ENCODE results near the gene CYP46A1.
"Not testable (repeated sequence)": the region's sequence is repeated elsewhere in the genome, so short reads cannot be mapped to it uniquely, and the experiment has no call there.

The CYP46A1 gene

DNA sequence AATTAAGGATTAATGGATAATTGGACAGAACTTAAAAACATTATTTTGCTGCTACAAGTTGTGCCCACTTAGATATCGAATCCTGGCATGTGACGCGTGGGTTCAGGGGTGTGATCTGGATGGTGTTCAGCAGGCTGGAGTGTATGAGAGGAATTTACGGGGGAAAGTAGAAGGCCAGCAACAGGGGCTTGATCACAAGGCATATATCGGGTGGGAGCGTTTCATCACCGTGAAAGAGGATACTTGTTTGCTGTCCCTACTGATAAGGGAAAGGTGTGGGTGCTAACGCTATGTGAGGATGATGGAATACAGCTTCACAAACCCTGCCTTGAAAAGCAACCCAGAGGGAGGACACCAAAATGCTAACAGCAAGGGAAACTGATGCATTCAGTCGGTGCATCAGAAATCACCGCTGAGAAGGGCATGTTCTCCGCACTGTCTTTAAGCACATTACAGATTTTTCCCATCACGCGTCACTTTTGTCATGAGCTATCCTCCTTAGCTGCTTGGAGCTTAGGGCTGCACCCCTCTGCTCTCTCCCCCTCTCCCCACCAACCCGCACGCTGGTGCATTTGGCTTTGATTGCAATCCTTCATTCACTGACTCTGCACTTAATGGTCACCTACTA is 25.8 kb upstream of the CYP46A1 start:
- DNase-seq, result no peak

- DNase-seq, result no peak
Measured at GRCh38 chr14:99659333-99659741, 24.8 kb upstream of the CYP46A1 start.

GRCh38 chr14:99660006-99660566 is 24.0 kb upstream of the CYP46A1 start:
- no peak for DNase-seq

GRCh38 chr14:99660794-99661193 is 23.3 kb upstream of the CYP46A1 start:
- DNase-seq, result no peak

DNA sequence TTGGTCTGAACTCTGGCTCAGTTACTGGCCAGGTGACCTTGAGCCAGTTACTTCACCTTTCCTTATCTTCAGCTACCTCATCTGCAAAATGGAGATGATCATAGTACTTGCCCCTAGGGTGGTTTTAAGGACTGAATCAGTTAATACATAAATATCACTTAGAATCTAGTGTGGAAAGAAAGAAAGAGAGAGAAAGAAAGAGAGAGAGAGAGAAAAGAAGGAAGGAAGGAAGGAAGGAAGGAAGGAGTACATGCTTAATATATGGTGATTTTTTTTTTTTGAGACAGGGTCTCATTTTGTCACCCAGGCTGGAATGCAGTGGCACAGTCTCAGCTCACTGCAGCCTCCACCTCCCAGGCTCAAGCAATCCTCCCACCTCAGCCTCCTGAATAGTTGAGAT is 22.9 kb upstream of the CYP46A1 start:
- not testable (repeated sequence) for DNase-seq

DNA sequence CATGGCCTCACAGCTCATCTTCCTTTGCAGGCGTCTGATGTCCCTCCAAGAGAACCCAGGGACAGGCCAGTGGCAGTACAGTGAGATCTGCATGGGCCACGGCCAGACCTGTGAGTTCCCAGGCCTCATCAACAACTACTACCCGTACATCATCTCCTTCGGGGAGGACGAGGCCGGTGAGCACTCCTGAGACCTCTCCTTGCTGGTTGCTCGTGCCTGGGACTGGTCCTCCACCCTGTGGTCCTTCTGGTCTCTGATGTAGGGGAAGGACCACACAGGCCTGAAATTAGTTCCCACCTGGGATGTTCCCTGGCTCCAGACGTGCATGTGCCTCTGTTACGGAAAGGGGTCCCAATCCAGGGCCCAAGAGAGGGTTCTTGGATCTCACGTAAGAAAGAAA is 21.3 kb upstream of the CYP46A1 start:
- no peak for DNase-seq

DNA sequence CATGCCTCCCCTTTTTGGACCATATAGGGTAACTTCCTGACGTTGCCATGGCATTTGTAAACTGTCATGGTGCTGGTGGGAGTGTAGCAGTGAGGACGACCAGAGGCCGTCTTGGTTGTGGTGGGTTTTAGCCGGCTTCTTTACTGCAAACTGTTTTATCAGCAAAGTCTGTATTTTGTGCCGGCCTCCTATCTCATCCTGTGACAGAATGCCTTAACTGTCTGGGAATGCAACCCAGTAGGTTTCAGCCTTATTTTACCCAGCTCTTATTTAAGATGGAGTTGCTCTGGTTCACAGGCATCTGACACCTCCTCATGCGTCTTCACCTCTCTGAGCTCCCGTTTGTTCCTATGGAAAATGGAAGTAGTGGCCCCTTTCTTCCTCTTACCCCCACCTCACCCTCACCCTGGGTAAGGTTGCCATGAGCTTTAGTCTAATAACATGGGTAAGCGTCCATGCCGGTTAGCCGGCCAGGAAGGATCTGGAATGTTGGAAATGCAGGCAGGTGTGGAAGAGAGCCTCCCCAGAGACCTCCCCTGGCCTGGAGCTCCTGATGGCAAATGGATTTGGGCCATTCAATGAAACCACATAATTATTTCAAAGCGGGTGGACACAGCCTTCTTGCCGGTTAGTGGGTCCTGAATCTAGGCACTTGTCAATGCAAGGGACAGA is 20.6 kb upstream of the CYP46A1 start:
- no peak for DNase-seq

- no peak for DNase-seq
Measured at GRCh38 chr14:99664058-99664936, 19.8 kb upstream of the CYP46A1 start.

DNA sequence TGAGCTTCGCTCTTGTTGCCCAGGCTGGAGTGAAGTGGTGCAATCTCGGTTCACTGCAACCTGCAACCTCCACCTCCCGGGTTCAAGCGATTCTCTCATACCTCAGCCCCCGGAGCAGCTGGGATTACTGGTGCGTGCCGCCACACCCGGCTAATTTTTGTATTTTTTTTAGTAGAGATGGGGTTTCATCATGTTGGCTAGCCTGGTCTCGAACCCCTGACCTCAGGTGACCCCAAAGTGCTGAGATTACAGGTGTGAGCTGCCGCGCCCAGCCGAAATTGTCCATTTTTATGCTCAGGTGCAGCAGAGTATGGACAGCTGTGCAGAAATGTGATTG is 19.2 kb upstream of the CYP46A1 start:
- DNase-seq, result no peak

DNA sequence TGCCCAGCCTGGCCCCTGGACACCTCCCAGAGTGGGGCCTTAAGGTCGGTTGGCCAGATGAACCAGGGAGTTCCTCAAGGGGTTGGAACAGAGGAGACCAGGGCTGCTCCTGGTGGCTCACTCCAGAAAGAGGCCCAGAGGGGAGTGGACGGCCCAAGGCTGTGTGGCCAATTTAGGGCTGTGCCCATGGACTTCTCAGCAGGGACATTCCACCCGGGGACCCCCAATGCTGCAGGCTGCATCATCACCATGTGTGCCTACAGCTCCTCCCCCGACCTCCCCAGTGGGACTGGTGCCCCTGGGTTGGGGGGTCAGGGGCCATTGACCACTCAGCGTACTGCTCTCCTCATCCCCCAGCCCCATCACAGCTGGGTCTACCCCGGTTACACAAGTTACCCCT is 17.6 kb upstream of the CYP46A1 start:
- no peak for DNase-seq

DNA sequence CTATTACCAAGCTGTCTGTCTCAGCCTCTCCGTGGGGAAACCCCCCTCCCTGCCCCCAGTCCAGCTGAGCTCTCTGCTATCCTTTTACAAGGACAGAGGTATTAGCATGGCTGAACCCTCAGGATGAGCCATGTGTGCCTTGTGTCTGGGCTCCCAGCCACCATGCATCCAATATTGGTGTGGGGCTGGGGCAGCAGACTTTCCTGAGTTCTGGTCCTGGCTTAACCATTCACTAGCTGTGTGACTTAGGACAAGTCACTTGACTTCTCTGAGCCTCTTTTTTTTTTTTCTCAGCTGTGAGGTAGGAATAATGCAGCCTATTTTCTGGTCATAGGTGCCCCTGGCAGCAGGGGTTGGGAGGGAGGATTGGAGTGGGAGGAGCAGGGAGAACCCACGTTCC is 17.1 kb upstream of the CYP46A1 start:
- DNase-seq, result no peak

- DNase-seq, result no peak
Measured at GRCh38 chr14:99667821-99668220, 16.3 kb upstream of the CYP46A1 start.

- DNase-seq, result no peak
Measured at GRCh38 chr14:99668307-99669295, 15.5 kb upstream of the CYP46A1 start.

- DNase-seq, result no peak
Measured at GRCh38 chr14:99670361-99671234, 13.5 kb upstream of the CYP46A1 start.

GRCh38 chr14:99671235-99672224 is 12.6 kb upstream of the CYP46A1 start:
- DNase-seq, result no peak

GRCh38 chr14:99672506-99673304 is 11.4 kb upstream of the CYP46A1 start:
- peak; percentile 17 for DNase-seq

DNA sequence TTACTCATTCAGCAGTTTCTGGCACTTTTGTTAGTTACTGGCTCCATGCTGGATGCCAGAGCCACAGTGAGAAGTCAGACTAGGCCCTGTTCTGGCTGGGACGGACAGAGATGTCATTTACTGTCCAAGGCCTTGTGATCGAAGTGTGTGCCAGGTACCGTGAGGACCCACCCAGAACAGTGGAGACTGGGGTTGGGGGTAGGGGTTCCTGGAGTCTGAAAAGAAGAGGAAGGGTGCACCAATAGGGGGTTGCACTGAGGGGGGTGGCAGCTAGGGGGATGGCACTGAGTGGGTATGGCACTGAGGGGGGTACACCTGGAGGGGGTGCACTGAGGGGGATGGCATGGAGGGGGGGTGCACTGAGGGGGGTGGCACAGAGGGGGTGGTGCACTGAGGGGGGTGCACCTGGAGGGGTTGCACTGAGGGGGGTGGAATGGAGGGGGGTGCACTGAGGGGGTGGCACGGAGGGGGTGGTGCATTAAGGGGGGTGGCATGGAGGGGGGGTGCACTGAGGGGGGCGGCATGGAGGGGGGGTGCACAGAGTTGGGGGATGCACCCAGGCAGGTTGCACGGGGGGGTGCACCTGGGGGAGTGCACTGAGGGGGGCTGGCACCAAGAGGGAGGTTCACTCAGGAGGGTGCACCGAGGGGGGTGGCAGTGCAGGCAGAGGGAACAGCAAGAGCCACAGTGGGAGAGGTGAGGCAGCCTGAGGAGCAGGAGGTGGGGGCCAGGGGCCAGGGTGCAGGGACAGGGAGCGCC is 10.6 kb upstream of the CYP46A1 start:
- DNase-seq, result no peak

GRCh38 chr14:99674064-99674650 is 9.9 kb upstream of the CYP46A1 start:
- no peak for DNase-seq
